ENCODE results near the gene KIAA0825. TPM values are rescaled to one million over a fixed set of nuclear protein-coding genes. Genes with fewer than 3 reads are reported as not detected.
A peak's percentile ranks its signal among the peaks of the same experiment; 100 is the strongest.

KIAA0825 gene
- total RNA-seq, 2 experiments from 2014 or later: 0.19 to 0.32 TPM

DNA sequence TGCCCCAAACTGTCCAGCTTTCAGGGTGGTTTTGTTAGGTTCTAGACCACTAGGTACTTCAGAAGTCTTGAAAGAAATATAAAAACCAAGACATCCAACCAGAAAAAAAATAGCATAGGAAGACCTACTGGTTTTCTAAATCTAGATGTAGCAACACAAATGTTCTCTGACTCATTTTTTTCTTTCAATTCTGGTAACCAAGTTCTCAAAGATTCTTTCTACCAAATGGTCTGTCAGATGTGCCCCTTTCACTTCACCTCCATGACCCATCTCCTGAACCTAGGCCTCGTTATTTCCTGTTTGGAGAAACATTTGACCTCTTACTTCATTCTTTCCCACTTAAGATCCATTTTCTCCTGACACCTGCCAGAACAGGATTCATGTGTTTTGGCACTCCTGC, 355.3 kb downstream of the KIAA0825 start:
- BruUV-seq (replicated peaks): no TSS peak
- Histone ChIP-seq H3K4me1 (ENCODE audit: insufficient read depth, low read length, poor library complexity, severe bottlenecking) (no peaks in the 10 kb centered on the region), H2AFZ (ENCODE audit: low read length) (no peak overlapping the region), H3K9me2 (ENCODE audit: insufficient read depth, low read length) (no peaks in the 10 kb centered on the region), H3K36me3 (ENCODE audit: insufficient read depth, low read length) (no peaks in the 10 kb centered on the region), H3K4me2 (ENCODE audit: low read length) (no peak overlapping the region), H3K4me3 (ENCODE audit: low read depth, low read length, poor library complexity, severe bottlenecking) (no peak overlapping the region), H4K20me1 (ENCODE audit: insufficient read depth, low read length) (no peaks in the 10 kb centered on the region), H3K9me3 (ENCODE audit: low read length) (no peaks in the 10 kb centered on the region), H3K79me2 (ENCODE audit: insufficient read depth, low read depth, low read length) (no peaks in the 10 kb centered on the region), H3K27ac (ENCODE audit: low read depth, low read length, poor library complexity, severe bottlenecking) (no peak overlapping the region)
- POLR2A ChIA-PET: no interaction called here
- CTCF ChIA-PET (ENCODE audit: unreplicated experiment): no interaction called here
- DNase-seq (ENCODE audit: low spot score): no peak
- TF ChIP-seq CTCF (conservative IDR thresholded peaks at IDR 0.05; ENCODE audit: low read length): no peak
- TF ChIP-seq EZH2phosphoT487 (IDR thresholded peaks at IDR 0.05; ENCODE audit: borderline replicate concordance, low read depth, low read length): no peak
- intact Hi-C loops (cut with micrococcal nuclease; ENCODE audit: unreplicated experiment): no loop called here

- no TSS peak for BruUV-seq (replicated peaks)
- Histone ChIP-seq H3K4me3 (ENCODE audit: low read depth, low read length, poor library complexity, severe bottlenecking) (no peak overlapping the region), H4K20me1 (ENCODE audit: insufficient read depth, low read length) (no peaks in the 10 kb centered on the region), H3K27ac (ENCODE audit: low read depth, low read length, poor library complexity, severe bottlenecking) (no peak overlapping the region), H3K9me3 (ENCODE audit: low read length) (no peaks in the 10 kb centered on the region), H3K4me2 (ENCODE audit: low read length) (no peak overlapping the region), H3K4me1 (ENCODE audit: insufficient read depth, low read length, poor library complexity, severe bottlenecking) (no peaks in the 10 kb centered on the region), H2AFZ (ENCODE audit: low read length) (no peak overlapping the region), H3K9me2 (ENCODE audit: insufficient read depth, low read length) (no peaks in the 10 kb centered on the region), H3K79me2 (ENCODE audit: insufficient read depth, low read depth, low read length) (no peaks in the 10 kb centered on the region), H3K36me3 (ENCODE audit: insufficient read depth, low read length) (no peaks in the 10 kb centered on the region)
- no peak for DNase-seq (ENCODE audit: low spot score)
- intact Hi-C loops (cut with micrococcal nuclease; ENCODE audit: unreplicated experiment): no loop called here
- no peak for TF ChIP-seq EZH2phosphoT487 (IDR thresholded peaks at IDR 0.05; ENCODE audit: borderline replicate concordance, low read depth, low read length)
- TF ChIP-seq CTCF (conservative IDR thresholded peaks at IDR 0.05; ENCODE audit: low read length): no peak
- ChIA-PET POLR2A (no interaction called here), CTCF (ENCODE audit: unreplicated experiment) (no interaction called here)
Measured at GRCh38 chr5:94260096-94260495, 358.3 kb downstream of the KIAA0825 start.

DNA sequence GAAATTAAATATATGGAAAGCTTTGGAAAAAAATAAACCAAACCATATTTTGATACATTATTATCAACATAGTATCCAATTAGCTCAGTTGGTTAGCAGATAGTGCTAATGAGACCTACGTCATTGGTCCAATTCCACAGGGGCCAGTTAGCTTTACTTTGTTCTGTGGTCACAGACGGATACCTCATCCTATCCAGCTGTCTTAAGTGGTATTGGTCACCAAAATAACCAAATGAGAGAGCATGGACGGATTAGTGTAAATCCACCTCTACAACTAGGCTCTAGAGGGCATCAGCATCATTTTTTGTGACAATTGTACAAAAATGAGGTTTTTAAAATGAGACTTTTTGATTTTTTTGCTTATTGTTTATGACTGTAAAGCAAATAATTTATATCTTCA, 364.2 kb downstream of the KIAA0825 start:
- intact Hi-C loops (cut with micrococcal nuclease; ENCODE audit: unreplicated experiment): no loop called here
- CTCF ChIA-PET (ENCODE audit: unreplicated experiment): no interaction called here
- Histone ChIP-seq H2AFZ (ENCODE audit: low read length) (no peak overlapping the region), H3K4me1 (ENCODE audit: insufficient read depth, low read length, poor library complexity, severe bottlenecking) (no peaks in the 10 kb centered on the region), H3K27ac (ENCODE audit: low read depth, low read length, poor library complexity, severe bottlenecking) (no peak overlapping the region), H3K9me3 (ENCODE audit: low read length) (no peaks in the 10 kb centered on the region), H4K20me1 (ENCODE audit: insufficient read depth, low read length) (no peaks in the 10 kb centered on the region), H3K36me3 (ENCODE audit: insufficient read depth, low read length) (no peaks in the 10 kb centered on the region), H3K4me3 (ENCODE audit: low read depth, low read length, poor library complexity, severe bottlenecking) (no peak overlapping the region), H3K4me2 (ENCODE audit: low read length) (no peak overlapping the region), H3K79me2 (ENCODE audit: insufficient read depth, low read depth, low read length) (no peaks in the 10 kb centered on the region), H3K9me2 (ENCODE audit: insufficient read depth, low read length) (no peaks in the 10 kb centered on the region)
- no peak for DNase-seq (ENCODE audit: low spot score)
- POLR2A ChIA-PET: interaction anchor here (0.5 to 0.9 kb wide), 2 partner anchors 19 to 1917 kb away, joined by 3 read pairs; no protein-coding TSS in a partner anchor
- TF ChIP-seq CTCF (conservative IDR thresholded peaks at IDR 0.05; ENCODE audit: low read length) (peak; percentile 34; the same call in 1 of the 2 replicates), EZH2phosphoT487 (IDR thresholded peaks at IDR 0.05; ENCODE audit: borderline replicate concordance, low read depth, low read length) (no peak)
- no TSS peak for BruUV-seq (replicated peaks)
